ENCODE data around the gene MIPOL1.

DNA sequence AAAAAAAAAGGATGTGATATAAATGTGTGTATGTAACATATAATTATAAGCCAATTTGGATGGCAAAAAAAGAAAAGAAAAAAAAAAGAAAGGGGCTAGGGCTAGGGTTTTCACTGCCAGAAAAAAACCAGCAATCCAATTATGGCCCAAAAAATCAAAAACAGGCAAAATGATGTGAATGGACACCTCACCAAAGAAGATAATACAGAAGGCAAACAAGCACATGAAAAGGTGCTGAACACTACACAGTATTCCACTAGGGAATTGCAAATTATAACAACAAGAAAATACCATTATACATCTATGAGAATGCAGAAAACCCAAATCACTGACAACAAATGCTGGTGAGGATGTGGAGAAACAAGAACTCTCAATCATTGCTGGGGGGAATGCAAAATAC, 12.1 kb upstream of the MIPOL1 start:
- TF ChIP-seq ZNF574 (CRISPR knock-in tag; IDR thresholded peaks at IDR 0.05), result no peak
- TF ChIP-seq ZFP37 (CRISPR knock-in tag; IDR thresholded peaks at IDR 0.05; ENCODE audit: borderline replicate concordance), result no peak
- TF ChIP-seq ZNF30 (CRISPR knock-in tag; IDR thresholded peaks at IDR 0.05), result no peak
- no peak for TF ChIP-seq NBN (conservative IDR thresholded peaks at IDR 0.05)
- TF ChIP-seq FOXA1 (IDR thresholded peaks at IDR 0.05), result no peak
- TF ChIP-seq FOXA1 (CRISPR knock-in tag; IDR thresholded peaks at IDR 0.05), result no peak
- TF ChIP-seq, protein P1, sequence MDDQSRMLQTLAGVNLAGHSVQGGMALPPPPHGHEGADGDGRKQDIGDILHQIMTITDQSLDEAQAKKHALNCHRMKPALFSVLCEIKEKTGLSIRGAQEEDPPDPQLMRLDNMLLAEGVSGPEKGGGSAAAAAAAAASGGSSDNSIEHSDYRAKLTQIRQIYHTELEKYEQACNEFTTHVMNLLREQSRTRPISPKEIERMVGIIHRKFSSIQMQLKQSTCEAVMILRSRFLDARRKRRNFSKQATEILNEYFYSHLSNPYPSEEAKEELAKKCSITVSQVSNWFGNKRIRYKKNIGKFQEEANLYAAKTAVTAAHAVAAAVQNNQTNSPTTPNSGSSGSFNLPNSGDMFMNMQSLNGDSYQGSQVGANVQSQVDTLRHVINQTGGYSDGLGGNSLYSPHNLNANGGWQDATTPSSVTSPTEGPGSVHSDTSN (CRISPR knock-in tag; IDR thresholded peaks at IDR 0.05; ENCODE audit: borderline replicate concordance), result no peak
- TF ChIP-seq JUN (CRISPR knock-in tag; IDR thresholded peaks at IDR 0.05), result no peak
- TF ChIP-seq ELK4 (CRISPR knock-in tag; IDR thresholded peaks at IDR 0.05; ENCODE audit: borderline replicate concordance), result no peak
- TF ChIP-seq POLR2A (IDR thresholded peaks at IDR 0.05; ENCODE audit: insufficient read depth in 1 of 2, low read depth in 2 of 2, low read length in 2 of 2), result no peak
- TF ChIP-seq, protein P2, sequence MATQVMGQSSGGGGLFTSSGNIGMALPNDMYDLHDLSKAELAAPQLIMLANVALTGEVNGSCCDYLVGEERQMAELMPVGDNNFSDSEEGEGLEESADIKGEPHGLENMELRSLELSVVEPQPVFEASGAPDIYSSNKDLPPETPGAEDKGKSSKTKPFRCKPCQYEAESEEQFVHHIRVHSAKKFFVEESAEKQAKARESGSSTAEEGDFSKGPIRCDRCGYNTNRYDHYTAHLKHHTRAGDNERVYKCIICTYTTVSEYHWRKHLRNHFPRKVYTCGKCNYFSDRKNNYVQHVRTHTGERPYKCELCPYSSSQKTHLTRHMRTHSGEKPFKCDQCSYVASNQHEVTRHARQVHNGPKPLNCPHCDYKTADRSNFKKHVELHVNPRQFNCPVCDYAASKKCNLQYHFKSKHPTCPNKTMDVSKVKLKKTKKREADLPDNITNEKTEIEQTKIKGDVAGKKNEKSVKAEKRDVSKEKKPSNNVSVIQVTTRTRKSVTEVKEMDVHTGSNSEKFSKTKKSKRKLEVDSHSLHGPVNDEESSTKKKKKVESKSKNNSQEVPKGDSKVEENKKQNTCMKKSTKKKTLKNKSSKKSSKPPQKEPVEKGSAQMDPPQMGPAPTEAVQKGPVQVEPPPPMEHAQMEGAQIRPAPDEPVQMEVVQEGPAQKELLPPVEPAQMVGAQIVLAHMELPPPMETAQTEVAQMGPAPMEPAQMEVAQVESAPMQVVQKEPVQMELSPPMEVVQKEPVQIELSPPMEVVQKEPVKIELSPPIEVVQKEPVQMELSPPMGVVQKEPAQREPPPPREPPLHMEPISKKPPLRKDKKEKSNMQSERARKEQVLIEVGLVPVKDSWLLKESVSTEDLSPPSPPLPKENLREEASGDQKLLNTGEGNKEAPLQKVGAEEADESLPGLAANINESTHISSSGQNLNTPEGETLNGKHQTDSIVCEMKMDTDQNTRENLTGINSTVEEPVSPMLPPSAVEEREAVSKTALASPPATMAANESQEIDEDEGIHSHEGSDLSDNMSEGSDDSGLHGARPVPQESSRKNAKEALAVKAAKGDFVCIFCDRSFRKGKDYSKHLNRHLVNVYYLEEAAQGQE (IDR thresholded peaks at IDR 0.05; ENCODE audit: borderline replicate concordance in 1 of 2, low read depth in 1 of 2, low read length in 2 of 2), result no peak
- TF ChIP-seq FOSL2 (CRISPR knock-in tag; IDR thresholded peaks at IDR 0.05), result no peak
- no peak for TF ChIP-seq TRIM24 (CRISPR knock-in tag; IDR thresholded peaks at IDR 0.05)
- no peak for TF ChIP-seq SRY (CRISPR knock-in tag; IDR thresholded peaks at IDR 0.05)
- TF ChIP-seq PITX1 (CRISPR knock-in tag; IDR thresholded peaks at IDR 0.05), result no peak
